ENCODE data around the gene MACROD2. TPM values are rescaled to one million over a fixed set of nuclear protein-coding genes. Genes with fewer than 3 reads are reported as not detected.
A peak's percentile ranks its signal among the peaks of the same experiment; 100 is the strongest.

The MACROD2 gene
- total RNA-seq, 1 experiment from 2014 or later: 1.6 TPM

DNA sequence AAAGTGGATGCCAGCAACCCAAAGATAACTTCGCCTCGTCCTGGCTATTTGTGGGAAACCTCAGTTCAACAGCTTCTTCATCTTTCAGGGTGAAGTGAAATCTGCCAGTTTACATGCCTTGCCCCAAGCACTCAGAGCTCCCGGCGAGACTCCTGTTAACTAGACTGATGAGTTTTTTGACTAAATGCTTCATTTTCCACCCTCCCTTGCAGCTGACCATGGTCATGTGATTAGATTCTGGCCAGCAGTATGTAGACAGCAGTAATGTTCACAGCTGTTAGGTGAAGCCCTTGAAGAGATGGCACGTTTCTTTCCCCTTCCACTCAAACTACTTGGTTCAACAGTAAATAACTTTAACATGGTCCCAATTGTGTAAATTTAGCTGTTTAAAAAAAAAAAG lies 1060.9 kb downstream of the MACROD2 start:
- H3K4me3 Mint-ChIP-seq: no peak overlapping the region

More for the DNA sequence above, 1060.9 kb downstream of the MACROD2 start:
- Histone ChIP-seq H3T11ph (ENCODE audit: low read length) (no peak overlapping the region), H2BK5ac (ENCODE audit: insufficient read length, low read length) (no peak overlapping the region), H3K4me1 (ENCODE audit: insufficient read depth, low read length) (no peaks in the 10 kb centered on the region), H2BK12ac (ENCODE audit: insufficient read length, low read depth, low read length) (no peak overlapping the region), H2BK15ac (ENCODE audit: low read depth, low read length) (no peak overlapping the region), H3K27me3 (ENCODE audit: insufficient read depth, low read length) (no peaks in the 10 kb centered on the region), H3K23ac (ENCODE audit: insufficient read length, low read depth, low read length) (no peak overlapping the region), H3K4me2 (ENCODE audit: insufficient read depth, insufficient read length, low read length) (no peak overlapping the region), H2AFZ (ENCODE audit: low read length) (peak overlapping the region; percentile 8), H2BK20ac (ENCODE audit: low read depth, low read length, poor library complexity, severe bottlenecking) (no peak overlapping the region), H3K9ac (ENCODE audit: extremely low read depth, insufficient read length, low read length) (no peak overlapping the region), H3K14ac (ENCODE audit: insufficient read depth, low read length) (no peak overlapping the region), H2BK120ac (ENCODE audit: low read depth, low read length, poor library complexity, severe bottlenecking) (no peak overlapping the region), H4K91ac (ENCODE audit: insufficient read length, low read depth, low read length) (no peak overlapping the region), H3K4ac (ENCODE audit: low read depth, low read length) (no peak overlapping the region), H3K9me3 (ENCODE audit: control insufficient read depth, low read depth, low read length) (no peaks in the 10 kb centered on the region), H3K79me1 (ENCODE audit: insufficient read depth, low read depth, low read length, poor library complexity, severe bottlenecking) (no peaks in the 10 kb centered on the region), H4K20me1 (ENCODE audit: control insufficient read depth, insufficient read depth, insufficient read length) (no peaks in the 10 kb centered on the region), H2AK5ac (ENCODE audit: insufficient read length, low read length) (no peak overlapping the region), H3K23me2 (ENCODE audit: insufficient read length, low read depth, low read length, poor library complexity, severe bottlenecking) (no peaks in the 10 kb centered on the region), H3K18ac (ENCODE audit: insufficient read length, low read depth, low read length) (no peak overlapping the region), H3K56ac (ENCODE audit: insufficient read length, low read depth, low read length) (no peak overlapping the region), H3K79me2 (ENCODE audit: insufficient read depth, low read length) (no peaks in the 10 kb centered on the region), H4K5ac (ENCODE audit: insufficient read length, low read depth, low read length) (no peak overlapping the region), H4K8ac (replicated peaks; ENCODE audit: insufficient read length, low read depth, low read length) (no peak overlapping the region), H3K27ac (ENCODE audit: insufficient read length, low read depth, low read length) (no peak overlapping the region)
- Mint-ChIP-seq H3K4me1 (peaks cover 5 to 10% of the 10 kb centered on the region in 2 experiments; a peak in 3 of 4 replicates), H3K36me3 (ENCODE audit: insufficient read depth in 1 of 3, low read depth in 3 of 3) (peaks cover 0 to 5% (median 0%) of the 10 kb centered on the region in 3 experiments; a peak in 1 of 7 replicates), H3K9me3 (peaks cover 0 to 5% of the 10 kb centered on the region in 2 experiments; a peak in 1 of 5 replicates), H3K27ac (peak overlapping the region in 1 of 3 experiments; percentile 72; a peak in 1 of 7 replicates), H3K27me3 (ENCODE audit: low read depth) (no peaks in the 10 kb centered on the region)
- WGBS (ENCODE audit: extremely low coverage, insufficient read length, low lambda C conversion rate): no CpG with 5 or more reads among the region's 5 CpGs
- no peak for DNase-seq
- TF ChIP-seq, protein P1, sequence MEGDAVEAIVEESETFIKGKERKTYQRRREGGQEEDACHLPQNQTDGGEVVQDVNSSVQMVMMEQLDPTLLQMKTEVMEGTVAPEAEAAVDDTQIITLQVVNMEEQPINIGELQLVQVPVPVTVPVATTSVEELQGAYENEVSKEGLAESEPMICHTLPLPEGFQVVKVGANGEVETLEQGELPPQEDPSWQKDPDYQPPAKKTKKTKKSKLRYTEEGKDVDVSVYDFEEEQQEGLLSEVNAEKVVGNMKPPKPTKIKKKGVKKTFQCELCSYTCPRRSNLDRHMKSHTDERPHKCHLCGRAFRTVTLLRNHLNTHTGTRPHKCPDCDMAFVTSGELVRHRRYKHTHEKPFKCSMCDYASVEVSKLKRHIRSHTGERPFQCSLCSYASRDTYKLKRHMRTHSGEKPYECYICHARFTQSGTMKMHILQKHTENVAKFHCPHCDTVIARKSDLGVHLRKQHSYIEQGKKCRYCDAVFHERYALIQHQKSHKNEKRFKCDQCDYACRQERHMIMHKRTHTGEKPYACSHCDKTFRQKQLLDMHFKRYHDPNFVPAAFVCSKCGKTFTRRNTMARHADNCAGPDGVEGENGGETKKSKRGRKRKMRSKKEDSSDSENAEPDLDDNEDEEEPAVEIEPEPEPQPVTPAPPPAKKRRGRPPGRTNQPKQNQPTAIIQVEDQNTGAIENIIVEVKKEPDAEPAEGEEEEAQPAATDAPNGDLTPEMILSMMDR (conservative IDR thresholded peaks at IDR 0.05): no peak

Data from H9 (cell line).